Measurements from ENCODE around the gene SDK1.

DNA sequence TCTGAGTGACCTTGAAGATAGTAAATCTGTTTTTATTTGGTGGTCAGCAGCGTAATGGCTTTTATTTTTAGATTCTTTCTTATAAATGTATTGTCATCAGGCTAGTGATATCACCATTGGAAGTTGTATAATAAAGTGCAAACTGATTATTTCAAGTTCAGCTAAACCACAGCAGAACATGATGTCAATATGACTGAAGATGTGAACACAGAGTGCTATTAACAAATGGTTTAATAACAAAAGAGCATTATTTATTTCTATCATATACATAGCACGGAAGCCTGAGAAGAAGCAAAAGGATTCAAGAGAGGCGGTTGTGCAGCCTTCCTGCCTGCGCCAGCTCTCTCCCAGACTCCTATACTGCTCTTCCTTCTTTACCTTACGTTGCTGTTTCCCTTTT is 142.7 kb downstream of the SDK1 start:
- no peak for TF ChIP-seq POLR2A (IDR thresholded peaks at IDR 0.05)
- TF ChIP-seq, protein P1, sequence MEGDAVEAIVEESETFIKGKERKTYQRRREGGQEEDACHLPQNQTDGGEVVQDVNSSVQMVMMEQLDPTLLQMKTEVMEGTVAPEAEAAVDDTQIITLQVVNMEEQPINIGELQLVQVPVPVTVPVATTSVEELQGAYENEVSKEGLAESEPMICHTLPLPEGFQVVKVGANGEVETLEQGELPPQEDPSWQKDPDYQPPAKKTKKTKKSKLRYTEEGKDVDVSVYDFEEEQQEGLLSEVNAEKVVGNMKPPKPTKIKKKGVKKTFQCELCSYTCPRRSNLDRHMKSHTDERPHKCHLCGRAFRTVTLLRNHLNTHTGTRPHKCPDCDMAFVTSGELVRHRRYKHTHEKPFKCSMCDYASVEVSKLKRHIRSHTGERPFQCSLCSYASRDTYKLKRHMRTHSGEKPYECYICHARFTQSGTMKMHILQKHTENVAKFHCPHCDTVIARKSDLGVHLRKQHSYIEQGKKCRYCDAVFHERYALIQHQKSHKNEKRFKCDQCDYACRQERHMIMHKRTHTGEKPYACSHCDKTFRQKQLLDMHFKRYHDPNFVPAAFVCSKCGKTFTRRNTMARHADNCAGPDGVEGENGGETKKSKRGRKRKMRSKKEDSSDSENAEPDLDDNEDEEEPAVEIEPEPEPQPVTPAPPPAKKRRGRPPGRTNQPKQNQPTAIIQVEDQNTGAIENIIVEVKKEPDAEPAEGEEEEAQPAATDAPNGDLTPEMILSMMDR (IDR thresholded peaks at IDR 0.05): no peak

Measured in body of pancreas (tissue), 4 donors.